Embryonic facial prominence (tissue), 1 donor: ENCODE data around the gene SYT8.

Source experiments
- DNase-seq: peaks from one replicate; pipeline ENCODE4 v3.0.0-alpha.2; 2016; ENCODE audit errors: extremely low spot score

The SYT8 gene

DNA sequence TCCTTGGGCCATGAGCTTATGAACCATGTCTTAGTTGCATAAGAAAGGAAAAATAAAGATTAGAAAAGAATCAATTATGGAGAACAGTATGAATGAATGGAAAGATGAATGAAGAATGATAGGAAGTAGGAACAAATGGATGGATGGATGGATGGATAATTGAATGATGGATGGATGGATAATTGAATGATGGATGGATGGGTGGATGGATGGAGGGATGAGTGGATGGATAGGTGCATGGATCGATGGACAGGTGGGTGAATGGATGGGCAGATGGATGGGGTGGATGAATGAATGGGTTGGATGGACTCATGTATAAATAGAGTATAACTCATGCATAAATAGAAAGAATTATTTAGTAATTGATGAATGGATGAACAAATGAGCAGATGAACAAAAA is 25.3 kb downstream of the SYT8 start:
- no peak for DNase-seq

- DNase-seq: no peak
Measured at GRCh38 chr11:1861435-1862411, 26.9 kb downstream of the SYT8 start.

DNA sequence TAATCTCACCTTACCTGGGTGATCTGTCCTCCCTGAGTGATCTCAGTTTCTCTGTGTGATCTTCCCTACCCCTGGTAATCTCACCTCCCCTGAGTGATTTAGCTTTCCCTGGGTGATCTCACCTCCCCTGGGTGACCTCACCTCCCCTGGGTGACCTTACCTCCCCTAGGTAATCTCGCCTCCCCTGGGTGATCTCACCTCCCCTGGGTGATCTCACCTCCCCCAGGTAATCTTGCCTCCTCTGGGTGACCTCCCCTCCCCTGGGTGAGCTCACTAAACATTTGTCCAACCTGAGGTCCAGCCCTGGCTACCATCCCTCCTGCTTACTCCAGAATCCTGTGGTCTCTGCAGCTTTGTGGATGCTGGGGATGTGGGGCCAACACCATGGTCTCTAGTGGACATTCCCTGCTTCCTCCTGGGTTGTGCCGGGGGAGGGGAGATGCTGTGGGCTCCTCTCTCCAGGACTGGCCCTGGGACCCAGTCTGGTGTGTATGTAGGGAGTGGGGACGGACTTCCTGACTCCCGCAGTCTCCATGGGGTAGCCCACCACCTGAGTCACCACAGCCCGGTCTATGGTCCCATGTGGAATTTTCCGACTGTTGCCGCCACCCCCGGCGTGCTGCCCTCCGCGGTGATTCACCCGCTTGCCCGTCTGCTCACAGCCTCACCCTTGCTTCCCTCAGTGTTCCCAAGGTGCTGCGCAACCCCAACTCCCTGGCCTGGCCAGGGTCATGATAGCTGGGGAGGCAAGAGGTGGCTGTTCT is 28.0 kb downstream of the SYT8 start:
- no peak for DNase-seq

- no peak for DNase-seq
Measured at GRCh38 chr11:1863352-1864216, 28.8 kb downstream of the SYT8 start.

- no peak for DNase-seq
Measured at GRCh38 chr11:1864231-1864630, 29.4 kb downstream of the SYT8 start.

DNA sequence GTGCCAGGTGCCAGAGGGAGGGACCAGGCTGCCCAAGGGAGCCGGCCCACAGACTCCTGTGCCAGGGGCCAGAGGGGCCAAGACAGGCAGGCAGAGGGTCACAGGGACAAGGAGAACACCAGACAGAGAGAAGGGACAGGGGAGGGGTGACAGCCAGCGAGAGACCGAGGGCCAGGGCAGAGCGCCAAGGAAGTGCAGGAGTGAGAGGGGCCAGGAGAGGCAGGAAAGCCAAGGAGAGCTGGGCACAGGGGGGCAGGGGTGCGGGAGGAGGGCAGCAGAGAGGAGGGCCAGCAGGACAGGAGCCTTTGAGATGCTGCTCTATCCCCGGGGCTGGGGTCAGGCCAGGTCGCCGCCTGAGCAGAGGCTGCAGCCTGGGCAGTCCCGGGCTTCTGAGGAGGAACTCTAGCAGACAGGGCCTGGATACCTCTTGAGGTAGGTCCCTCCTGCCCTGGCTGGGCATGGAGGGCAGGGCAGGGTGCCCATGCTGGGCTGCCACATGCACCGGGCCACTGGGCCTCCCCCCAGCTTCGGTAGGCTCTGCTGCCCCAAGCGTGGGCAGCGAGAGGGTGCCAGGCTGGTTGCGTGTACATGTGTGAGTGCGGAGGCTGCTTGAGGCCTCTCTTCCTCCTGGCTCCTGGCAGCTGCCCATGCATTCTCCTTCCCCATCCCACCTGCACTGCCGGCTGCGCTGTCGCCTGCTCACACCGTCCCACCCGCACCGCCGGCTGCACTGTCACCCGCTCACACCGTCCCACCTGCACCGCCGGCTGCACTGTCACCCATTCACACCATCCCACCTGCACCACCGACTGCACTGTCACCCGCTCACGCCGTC is 30.3 kb downstream of the SYT8 start:
- no peak for DNase-seq

- DNase-seq: no peak
Measured at GRCh38 chr11:1866226-1866625, 31.4 kb downstream of the SYT8 start.

DNA sequence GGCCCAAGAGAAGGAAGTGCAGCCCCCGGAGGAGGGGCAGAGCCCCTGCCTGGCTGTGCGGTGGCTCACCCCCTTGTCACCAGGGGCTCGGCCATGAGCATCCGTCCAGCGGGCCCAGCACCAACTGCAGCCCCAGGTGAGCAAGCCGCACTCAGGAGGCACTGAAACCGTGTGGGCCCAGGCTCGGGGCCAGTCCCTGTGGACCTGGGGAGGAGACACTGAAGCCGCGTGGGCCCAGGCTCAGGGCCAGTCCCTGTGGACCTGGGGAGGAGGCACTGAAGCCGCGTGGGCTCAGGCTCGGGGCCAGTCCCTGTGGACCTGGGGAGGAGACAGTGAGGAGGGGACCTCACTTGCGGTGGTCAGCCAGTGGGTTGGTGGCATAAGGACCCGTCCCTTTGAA is 32.0 kb downstream of the SYT8 start:
- no peak for DNase-seq

DNA sequence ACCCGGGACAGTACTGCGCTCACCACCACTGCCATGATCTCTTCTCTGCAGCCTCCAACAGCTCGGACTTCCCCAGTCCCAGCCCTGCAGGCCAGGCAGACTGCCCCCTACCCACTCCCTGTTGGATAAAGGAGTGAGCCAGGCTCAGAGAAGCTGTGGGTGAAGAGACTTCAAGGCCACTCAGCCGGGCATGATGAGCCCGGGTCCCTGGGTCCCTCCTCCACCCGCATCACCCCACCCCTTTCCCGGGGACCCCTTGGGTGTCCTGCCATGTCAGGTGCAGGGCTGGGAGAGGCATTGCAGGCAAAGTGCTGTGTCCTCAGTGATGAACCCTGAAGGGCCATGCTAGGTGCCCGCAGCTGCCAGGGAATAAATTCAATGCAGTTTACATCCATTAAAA is 32.6 kb downstream of the SYT8 start:
- DNase-seq: no peak

DNA sequence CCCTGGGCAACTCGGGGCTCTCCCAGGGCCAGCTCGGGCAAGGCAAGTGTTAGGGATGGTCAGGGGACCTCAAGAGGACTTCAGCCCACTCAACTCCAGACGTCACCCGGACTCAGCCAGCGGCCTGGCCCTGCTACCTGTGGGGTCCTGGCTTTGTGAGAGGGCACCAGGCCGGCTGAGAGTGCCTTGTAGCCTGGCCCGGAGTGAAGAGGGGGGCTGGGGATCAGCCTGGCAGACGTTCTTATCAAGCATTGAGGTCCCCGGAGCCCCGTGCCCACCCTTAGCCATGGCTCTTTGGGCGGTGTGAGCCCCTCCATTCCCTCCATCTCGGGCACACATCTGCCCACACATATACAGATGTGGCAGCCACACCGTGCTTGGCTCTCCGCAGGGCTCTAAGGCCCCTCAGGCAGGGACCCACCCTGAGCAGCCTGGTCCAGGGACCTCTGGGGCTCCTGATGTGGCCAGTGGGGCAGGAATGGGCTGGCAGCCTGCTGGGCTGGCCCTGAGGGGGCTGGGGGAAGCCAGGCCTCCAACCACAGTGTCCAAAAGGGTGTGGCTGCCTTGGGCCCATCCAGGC is 33.4 kb downstream of the SYT8 start:
- no peak for DNase-seq

- DNase-seq: no peak
Measured at GRCh38 chr11:1868636-1869291, 34.0 kb downstream of the SYT8 start.

GRCh38 chr11:1869427-1870325 is 34.9 kb downstream of the SYT8 start:
- DNase-seq: no peak

DNA sequence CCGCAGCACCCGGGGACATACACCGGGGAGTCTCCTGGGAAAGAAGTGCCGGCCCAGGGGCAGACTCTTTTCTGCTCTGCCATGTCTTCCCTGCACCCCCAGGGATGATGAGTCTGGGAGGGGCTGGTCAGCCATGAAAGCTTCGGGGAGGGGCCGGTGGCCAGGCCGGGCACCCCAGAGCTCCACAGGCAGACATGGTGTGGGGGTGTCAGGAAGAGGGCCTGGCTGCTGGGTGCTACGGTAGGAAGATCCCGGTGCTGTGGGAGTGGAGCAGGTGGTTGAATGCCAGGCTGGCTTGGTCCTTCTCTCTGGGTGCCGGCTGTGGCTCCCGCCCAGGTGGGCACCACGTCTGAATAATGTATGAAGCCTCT is 35.5 kb downstream of the SYT8 start:
- no peak for DNase-seq

- no peak for DNase-seq
Measured at GRCh38 chr11:1870721-1871466, 36.1 kb downstream of the SYT8 start.

- DNase-seq: no peak
Measured at GRCh38 chr11:1871531-1871930, 36.7 kb downstream of the SYT8 start.

- no peak for DNase-seq
Measured at GRCh38 chr11:1872267-1872985, 37.6 kb downstream of the SYT8 start.

DNA sequence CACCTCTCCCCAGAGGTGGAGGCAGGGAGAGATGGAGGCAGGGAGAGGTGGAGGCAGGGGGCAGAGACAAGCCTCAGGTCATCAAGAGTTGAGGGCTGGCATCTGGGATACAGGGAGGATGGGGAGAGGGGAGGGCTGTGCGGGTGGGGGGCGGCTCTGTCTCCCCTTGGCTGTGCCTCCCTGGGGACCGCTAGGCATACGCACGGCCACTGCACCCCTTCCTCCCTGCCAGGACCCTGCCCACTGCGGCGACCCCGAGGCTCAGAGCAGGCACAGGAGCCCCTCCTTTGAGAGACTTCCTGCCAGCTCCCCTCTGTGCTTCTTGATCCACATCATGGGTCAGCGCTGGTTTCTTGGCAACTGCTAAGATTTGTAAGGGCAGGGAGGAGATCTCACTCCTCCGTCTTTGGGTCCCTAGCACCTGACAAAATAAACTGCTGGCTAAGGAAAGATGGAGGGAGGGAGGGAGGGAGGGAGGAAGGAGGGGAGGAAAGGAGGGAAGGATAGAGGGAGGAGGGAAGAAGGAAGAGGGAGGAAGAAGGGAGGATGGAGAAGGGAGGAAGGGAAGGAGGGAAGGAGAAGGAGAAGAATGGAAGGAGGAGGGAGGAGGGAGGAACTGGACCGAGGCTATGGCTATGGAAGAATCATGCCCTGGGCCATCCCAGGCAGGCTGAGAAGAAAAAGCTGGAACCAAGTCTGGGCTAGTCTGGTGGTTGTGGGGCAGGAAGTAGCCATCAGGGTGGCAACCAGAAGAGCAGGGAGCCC is 38.4 kb downstream of the SYT8 start:
- no peak for DNase-seq
